Ureter (tissue), 1 donor: ENCODE results near the gene GRB7. TPM values are rescaled to one million over a fixed set of nuclear protein-coding genes. Genes with fewer than 3 reads are reported as not detected.
A peak's percentile ranks its signal among the peaks of the same experiment; 100 is the strongest.

Experiments
- DNase-seq: peaks from one replicate; pipeline ENCODE4 v3.0.0-alpha.2; 2020; ENCODE audit warnings: low spot score
- total RNA-seq: library from RNA; stranded (reverse); gene quantifications from one replicate; pipeline ENCODE4 v1.2.4, GENCODE V29; 2023
- donor health status: DM: yes; HTN: yes; CAD: no.

GRB7 gene
- total RNA-seq, 1 donor from 2014 or later: 37.4 TPM

DNA sequence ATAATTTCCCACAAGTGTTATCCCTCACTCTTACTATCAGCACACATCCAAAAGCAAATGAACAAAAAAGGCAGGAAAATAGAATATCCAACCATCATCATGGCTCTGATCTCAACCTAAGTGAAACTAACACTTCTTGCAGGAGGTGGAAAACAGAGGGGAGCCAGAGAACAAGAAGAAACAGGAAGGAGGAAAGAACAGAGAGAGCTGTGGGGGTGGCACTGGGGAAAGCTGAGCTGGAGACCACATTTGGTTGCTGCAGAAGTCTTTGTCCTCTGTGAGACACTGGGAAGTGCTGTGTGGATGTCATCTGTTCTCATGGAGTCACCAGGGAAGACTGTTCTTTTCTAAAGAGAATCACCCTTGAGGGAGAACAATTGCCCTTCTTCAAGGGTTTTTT, 34.7 kb downstream of the GRB7 start:
- no peak for DNase-seq

- DNase-seq: no peak
These were observed 35.5 kb downstream of the GRB7 start for GRCh38 chr17:39772987-39773934.

DNA sequence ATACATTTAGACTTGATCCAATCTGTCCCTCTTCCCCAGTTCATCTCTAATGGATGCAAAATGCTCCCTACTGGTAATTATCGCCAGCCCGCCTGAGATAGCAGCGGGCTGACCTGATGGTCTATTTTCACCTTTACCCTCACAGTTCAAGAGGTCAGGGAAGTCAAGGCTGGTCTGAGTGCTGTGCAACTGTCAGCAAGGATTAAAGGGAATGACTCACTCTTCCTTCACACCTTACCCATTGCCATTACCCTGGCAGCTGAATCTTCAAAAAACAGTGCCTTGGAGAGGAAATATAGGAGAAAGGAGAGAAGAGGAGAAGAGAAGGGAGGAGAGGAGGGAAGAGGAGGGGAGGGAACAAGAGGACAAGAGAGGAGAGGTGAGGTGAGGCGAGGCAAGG, 36.3 kb downstream of the GRB7 start:
- no peak for DNase-seq

GRCh38 chr17:39775031-39775430, 37.3 kb downstream of the GRB7 start:
- no peak for DNase-seq

DNA sequence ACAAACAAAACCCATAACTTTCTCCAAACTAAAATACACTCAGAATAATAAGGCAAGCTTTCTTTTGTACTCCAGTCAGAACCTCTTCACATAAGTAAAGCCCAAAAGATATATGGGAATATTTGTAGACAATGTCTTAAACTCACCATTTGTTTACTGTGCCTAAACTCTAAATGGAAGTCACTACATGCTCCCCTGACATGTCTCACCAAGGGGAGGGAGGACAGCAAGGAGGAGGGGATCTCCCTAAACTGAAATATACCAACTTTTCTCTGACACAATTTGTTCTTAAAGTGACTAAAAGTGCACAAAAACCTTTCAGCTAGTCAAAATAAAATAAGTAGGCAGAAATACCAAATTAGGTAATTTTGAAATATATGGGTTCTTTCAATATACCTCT, 38.5 kb downstream of the GRB7 start:
- DNase-seq: no peak

GRCh38 chr17:39777534-39778365, 40.0 kb downstream of the GRB7 start:
- DNase-seq: no peak

- no peak for DNase-seq
These were observed 43.5 kb downstream of the GRB7 start for GRCh38 chr17:39781031-39781860.

DNA sequence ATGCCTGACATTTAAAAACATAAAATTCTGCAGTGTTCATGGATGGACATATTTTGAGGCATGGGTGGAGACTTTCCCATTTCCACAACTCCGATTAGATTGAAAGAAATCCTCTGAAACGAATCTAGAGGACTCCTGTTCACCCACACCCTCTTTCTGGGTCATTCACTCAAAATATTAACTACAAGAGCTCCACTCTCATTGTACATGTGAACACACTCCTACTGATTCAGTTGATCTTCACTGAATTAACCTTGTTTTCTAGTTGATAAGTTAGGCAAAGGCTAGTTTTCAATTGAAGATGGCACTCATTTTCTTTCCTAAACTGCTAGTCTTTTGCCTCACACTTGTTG, 44.1 kb downstream of the GRB7 start:
- no peak for DNase-seq

GRCh38 chr17:39782481-39782880, 44.7 kb downstream of the GRB7 start:
- DNase-seq: peak; percentile 52

GRCh38 chr17:39782980-39783379, 45.2 kb downstream of the GRB7 start:
- DNase-seq: no peak

- no peak for DNase-seq
These were observed 49.3 kb downstream of the GRB7 start for GRCh38 chr17:39787041-39787440.

- no peak for DNase-seq
These were observed 50.2 kb downstream of the GRB7 start for GRCh38 chr17:39787743-39788484.

- no peak for DNase-seq
These were observed 53.6 kb downstream of the GRB7 start for GRCh38 chr17:39791111-39791992.

DNA sequence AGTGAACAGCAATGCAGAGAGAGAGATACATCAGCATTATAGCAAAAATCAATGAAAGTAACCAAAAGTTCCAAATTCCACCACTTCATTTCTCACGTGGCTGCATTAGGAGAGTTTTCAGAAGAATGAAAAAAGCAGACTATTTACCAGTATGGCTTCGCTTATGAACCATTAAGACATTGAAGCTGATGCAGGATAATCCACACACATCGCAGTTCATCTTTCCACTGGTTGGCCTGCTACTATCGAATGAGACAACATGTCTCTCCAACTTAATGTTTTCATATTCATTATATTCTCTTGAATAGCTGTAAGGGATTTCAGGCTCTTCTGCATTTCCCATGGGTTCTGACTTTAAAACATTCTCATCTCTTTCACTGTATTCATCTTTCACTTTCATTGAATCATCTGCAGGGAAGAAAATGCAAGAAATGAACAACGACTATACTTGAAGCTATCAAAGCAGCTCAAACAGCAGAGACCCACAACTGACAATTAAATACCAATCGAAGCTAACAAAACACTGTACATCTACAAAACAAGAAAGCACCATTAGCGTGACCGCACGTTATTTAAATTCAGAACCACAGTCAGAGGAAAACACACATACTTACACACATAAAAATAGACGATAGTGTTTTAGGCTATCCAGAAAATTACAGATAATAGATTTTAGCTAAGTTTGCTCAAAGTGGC, 54.9 kb downstream of the GRB7 start:
- no peak for DNase-seq

GRCh38 chr17:39793301-39793872, 55.6 kb downstream of the GRB7 start:
- no peak for DNase-seq

DNA sequence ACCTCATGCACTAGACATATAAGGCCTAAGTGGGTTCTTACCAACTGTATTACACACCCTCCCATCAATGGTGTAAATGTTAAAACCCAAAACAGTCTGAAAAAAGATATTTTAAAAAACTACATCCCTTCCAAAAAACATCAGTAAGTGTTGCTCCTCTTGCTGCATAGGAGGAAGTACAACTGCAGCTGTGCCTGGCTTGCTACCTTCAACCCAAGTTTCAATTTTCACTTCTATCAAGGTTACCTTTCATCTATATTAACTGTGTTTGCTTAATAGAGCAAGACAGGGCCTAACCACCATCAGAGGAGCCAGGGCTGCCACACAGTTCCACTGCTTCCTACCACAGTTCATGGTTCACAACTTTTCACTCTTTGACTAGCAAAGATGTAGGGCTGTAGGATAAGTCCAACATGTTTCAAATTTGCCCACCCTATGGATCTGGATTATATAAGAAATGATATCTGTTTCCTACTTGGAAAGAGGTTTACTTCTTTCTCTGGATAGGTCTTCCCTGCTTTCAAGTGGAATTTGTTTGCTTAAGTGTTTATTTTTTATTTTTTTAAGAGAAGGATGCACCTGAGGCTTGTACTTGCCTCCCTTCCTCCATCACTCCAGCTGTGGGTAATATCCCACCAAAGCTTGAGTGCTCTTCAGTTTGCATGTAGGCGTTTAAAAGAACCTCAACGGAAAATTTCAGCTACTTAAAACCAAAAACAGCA, 56.7 kb downstream of the GRB7 start:
- no peak for DNase-seq
